ENCODE measurements around the gene HSPA14.
"Not testable (repeated sequence)": the region's sequence is repeated elsewhere in the genome, so short reads cannot be mapped to it uniquely, and the experiment has no call there.

HSPA14 gene

GRCh38 chr10:14837757-14838581, at the start of gene HSPA14, which contains the start of the genes CDNF and MSANTD7:
Gene HSPA14, plus strand, starts transcription at chr10:14838306. Its CDS starts 97 bp downstream, at chr10:14838403.
Gene CDNF, minus strand, starts transcription at chr10:14838037. Its CDS starts 91 bp downstream, at chr10:14837946.
Gene MSANTD7, plus strand, starts transcription at chr10:14838306. Its CDS starts 3,979 bp downstream, at chr10:14842285.
- DNase-seq (ENCODE audit: low read depth, low spot score), result peak; percentile 100

GRCh38 chr10:14798636-14799035, 39.5 kb upstream of the HSPA14 start:
- DNase-seq (ENCODE audit: low read depth, low spot score), result no peak

- DNase-seq (ENCODE audit: low read depth, low spot score), result no peak
Measured at GRCh38 chr10:14800397-14800796, 37.7 kb upstream of the HSPA14 start.

- no peak for DNase-seq (ENCODE audit: low read depth, low spot score)
Measured at GRCh38 chr10:14801723-14802122, 36.4 kb upstream of the HSPA14 start.

DNA sequence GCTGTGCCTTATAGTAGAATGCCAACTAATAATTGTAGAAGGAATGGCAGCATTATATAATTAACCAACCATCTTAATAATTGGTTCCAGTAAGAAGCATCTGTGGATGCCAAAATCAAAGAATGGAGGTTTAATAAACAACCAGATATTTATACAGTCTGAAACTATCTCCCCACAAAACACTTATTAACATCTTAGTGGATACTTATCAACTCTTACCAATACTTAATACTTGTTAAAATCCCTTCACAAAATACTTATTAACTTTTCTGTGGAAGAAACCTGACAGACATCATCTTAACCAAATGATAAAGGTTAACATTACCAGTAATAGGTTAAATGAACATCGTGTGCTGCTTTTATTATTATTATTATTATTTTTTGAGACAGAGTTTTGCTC, 34.3 kb upstream of the HSPA14 start:
- DNase-seq (ENCODE audit: low read depth, low spot score), result no peak

GRCh38 chr10:14806318-14806717, 31.8 kb upstream of the HSPA14 start:
- no peak for DNase-seq (ENCODE audit: low read depth, low spot score)

DNA sequence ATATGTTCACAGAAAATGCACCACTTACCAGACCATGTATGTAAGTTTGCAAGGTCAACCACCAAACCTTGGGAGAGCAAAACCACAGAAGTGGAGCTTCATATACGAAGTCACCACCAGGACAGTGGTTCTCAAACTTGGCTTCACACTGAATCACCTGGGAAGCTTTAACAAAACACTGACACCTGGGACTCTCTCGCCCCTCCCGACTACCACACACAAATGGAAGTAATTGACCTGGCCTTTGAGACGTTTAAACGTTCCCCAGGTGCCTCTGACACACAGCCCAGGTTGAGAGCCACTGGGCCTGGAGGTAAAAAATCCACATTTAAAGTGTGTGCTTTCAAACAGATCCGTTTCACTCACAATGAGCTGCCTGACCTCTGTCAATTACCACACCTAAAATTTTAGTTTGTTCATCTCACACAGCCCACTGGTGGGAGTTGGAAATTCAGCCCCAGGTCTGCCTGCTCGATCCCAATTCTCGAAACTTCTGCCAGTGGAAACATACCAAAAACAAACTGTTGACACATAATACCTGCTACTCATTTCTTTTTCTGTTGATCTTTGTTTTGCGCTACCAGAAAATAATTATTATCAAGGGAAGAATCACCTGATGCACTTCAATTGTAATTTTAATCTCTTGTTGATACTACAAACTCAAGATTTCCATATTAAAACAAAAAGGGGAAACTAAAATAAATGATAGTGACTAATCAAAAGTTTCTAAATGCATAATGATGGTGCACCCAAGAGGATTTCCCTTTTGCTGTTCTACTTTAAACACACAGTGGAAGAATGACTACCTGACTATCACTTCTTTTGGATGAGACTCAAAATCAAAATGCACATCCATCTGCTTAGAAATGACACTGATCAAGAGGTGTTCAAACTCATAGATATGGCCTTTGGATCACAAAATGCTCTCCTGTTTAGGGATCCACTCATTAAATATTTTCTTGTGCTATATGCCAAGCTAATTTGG, 26.8 kb upstream of the HSPA14 start:
- no peak for DNase-seq (ENCODE audit: low read depth, low spot score)

- no peak for DNase-seq (ENCODE audit: low read depth, low spot score)
Measured at GRCh38 chr10:14812271-14812670, 25.8 kb upstream of the HSPA14 start.

DNA sequence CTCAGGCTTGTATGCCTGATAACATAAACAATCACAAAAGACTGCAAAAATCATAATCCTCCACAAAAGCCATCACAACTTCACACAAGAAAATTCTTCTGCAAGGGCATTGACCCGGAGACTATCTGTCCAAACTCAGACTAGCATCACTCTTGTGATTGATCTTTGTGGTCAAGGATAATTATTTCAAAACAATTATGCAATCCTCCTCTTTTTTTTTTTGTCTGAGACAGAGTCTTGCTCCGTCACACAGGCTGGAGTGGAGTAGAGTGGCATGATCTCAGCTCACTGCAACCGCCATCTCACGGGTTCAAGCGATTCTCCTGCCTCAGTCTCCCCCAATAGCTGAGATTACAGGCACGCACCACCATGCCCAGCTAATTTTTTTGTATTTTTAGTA, 22.4 kb upstream of the HSPA14 start:
- DNase-seq (ENCODE audit: low read depth, low spot score), result no peak

GRCh38 chr10:14816717-14817116, 21.4 kb upstream of the HSPA14 start:
- not testable (repeated sequence) for DNase-seq (ENCODE audit: low read depth, low spot score)

- DNase-seq (ENCODE audit: low read depth, low spot score), result no peak
Measured at GRCh38 chr10:14820010-14820774, 17.9 kb upstream of the HSPA14 start.

DNA sequence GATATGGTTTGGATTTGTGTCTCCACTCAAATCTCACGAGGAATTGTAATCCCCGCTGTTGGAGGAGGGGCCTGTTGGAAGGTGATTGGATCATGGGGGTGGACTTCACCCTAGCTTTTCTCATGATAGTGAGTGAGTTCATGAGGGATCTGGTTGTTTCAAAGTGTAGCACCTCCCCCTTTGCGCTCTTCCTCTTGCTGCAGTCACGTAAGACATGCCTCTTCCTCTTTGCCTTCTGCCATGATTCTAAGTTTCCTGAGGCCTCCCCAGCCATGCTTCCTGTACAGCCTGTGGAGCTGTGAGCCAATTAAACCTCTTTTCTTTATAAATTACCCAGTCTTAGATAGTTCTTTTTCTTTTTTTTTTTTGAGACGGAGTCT, 17.3 kb upstream of the HSPA14 start:
- no peak for DNase-seq (ENCODE audit: low read depth, low spot score)

DNA sequence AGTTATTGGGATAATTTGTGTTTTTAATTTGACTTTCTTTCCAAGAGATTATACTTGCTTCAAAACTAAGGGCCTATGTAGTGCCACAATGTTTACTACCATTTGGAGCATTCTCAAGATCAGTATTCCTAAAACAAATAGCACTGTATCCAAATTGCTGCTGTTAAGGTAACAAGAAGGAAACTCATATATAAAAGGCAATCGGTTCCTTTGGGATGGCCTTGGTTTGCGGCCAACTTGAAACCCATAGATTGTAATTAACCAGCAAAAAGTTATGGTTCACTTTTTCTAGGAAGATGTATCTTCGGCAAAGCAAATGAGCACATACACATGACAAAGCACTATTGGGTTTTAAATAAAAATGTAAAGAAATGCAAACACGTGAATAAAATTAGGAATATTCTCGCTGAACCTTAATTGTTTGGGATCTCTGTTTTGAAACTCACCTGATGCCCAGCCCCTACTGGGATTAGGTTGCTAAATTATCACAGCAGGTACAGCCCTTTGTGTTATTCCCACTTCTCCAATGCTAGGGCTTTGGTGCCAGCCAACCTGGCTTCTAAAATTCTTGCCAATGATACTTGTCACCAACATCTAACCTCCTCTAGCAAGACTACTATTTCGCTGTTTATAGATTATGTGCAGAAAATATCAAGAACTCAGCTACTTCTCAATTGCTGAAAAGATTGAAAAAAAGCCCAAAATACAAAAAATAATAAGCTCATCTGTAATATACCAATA, 16.3 kb upstream of the HSPA14 start:
- DNase-seq (ENCODE audit: low read depth, low spot score), result no peak

- no peak for DNase-seq (ENCODE audit: low read depth, low spot score)
Measured at GRCh38 chr10:14822879-14823755, 15.0 kb upstream of the HSPA14 start.

DNA sequence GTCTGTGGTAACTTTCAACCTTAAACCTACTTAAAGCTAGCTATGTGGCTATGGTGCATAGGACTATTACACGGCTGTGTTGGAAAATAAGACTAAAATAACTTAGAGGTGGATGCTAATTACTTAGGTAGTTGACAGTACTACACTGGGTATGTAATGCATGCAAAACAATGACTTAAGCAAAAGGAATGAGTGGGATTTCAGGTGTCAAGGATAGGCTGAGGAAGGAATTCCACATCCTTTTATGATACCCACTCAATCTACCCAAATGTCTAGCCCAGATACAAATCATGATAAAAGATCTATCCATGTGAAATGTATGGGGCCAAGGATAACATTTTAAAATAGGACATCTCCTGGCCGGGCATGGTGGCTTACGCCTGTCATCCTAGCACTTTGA, 14.1 kb upstream of the HSPA14 start:
- no peak for DNase-seq (ENCODE audit: low read depth, low spot score)

DNA sequence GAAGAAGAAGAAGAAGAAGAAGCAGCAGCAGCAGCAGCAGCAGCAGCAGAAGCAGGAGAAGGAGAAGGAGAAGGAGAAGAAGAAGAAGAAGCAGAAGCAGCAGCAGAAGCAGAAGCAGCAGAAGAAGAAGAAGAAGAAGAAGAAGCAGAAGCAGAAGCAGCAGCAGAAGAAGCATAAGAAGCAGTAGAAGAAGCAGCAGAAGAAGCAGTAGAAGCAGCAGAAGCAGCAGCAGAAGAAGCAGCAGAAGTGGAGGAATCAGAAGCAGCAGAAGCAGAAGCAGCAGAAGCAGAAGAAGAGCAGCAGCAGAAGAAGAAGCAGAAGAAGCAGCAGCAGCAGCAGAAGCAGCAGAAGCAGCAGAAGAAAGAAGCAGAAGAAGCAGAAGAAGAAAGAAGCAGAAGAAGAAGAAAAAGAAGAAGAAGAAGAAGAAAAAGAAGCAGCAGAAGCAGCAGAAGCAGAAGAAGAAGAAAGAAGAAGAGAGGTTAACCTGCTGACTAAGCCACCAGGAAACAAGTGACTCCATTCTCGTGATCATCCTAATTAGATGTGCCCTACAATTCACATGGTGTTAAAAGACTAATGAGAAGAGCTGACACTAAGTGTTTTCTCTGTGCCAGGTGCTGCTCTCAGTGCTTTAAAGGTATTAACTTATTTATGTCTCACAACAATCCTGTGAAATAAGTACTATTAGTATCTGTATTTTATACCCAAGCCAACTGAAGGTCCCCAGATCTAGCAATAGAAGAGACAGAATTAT, 11.9 kb upstream of the HSPA14 start:
- DNase-seq (ENCODE audit: low read depth, low spot score), result no peak

DNA sequence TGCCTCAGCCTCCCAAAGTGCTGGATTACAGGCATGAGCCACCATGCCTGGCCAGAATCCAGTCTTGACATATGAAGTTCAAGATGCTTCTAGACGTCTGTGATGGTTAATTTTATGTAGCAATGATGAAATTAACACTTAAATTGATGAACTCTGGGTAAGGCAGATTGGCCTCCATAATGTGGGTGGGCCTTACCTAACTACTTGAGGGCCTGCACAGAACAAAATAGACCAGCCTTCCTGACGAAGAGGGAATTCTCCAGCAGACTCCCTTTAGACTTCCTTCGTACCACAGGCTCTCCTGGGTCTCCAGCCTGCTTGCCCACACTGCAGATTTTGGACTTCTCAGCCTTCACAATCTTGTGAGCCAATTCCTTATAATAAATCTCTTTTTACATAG, 5.0 kb upstream of the HSPA14 start:
- no peak for DNase-seq (ENCODE audit: low read depth, low spot score)

DNA sequence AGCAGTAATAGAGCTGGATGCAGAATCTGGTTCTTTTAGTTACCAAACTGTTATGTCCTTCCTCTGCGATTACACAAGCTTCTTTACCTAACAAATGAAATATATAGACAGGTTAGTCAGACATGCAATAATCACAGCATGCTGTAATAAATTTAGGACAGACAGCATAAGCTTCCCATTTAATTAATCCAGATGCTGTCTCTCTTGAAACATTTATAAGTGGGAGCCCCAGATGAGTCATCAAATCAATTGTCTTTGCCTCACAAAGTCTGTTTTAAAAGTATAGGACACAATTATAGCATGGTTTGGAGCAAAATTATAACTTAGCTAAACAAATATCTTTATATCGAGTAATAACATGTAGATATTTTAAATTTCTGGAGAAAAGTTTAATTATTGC, 1.9 kb upstream of the HSPA14 start:
- DNase-seq (ENCODE audit: low read depth, low spot score), result no peak
